GM19463 (cell line): ENCODE results near the gene SAG.
"Not testable (repeated sequence)": the region's sequence is repeated elsewhere in the genome, so short reads cannot be mapped to it uniquely, and the experiment has no call there.

Experiments
- ATAC-seq: cut with Tn5 transposase; IDR thresholded peaks from one replicate; pipeline ENCODE4 v1.9.1; 2021; ENCODE audit warnings: mild to moderate bottlenecking, moderate library complexity; ENCODE audit not compliant: unreplicated experiment

SAG gene

DNA sequence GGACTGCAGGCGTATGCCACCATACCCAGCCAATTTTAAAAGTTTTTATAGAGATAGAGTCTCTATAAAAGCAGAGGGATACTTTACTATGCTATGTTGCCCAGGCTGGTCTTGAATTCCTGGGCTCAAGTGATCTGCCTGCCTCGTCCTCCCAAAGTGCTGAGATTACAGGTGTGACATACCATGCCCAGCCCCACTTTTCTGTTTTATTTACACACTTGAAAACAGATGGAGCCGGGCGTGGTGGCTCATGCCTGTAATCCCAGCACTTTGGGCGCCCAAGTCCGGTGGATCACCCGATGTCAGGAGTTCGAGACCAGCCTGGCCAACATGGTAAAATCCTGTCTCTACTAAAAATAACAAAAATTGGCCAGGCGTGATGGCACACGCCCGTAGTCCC is 67.2 kb downstream of the SAG start:
- ATAC-seq = not testable (repeated sequence)

DNA sequence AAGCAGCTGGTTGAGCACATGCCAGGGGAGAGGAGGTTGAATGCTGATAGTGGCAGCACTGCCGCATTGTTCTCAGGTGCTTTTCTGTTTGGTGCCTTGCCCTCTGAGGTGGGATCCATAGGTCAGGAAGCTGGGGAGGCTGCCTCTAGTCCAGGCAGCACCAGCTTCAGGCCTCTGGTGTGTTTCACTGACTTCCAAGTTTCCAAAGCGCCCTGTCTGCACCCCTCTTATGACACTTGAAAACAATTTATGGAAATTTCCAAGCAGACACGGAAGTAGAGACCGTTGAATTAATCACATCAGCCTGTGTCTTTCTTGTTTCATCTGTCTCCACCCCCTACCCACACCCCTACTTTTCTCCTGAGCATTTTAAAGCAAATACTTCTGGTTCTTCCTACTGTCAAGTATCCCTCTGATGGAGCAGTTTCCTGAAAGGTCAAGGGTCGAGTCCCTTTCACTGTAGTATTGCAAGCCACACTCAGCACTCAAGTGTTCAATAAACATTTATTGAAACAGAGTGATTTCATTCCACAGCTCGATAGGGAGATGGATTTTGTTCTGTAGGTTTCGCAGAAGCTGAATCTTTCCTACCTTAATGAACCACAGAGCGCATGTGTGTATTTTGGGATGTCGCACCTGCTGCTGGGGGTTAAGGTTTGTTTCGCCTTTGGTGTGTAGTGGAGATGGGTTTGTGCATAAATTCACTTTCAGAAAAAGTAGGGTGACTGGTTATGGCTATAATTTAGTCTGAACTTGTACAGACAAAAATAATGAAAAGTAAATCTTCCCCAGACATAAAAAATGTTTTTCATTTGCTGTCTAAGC is 68.1 kb downstream of the SAG start:
- ATAC-seq = peak; percentile 64

DNA sequence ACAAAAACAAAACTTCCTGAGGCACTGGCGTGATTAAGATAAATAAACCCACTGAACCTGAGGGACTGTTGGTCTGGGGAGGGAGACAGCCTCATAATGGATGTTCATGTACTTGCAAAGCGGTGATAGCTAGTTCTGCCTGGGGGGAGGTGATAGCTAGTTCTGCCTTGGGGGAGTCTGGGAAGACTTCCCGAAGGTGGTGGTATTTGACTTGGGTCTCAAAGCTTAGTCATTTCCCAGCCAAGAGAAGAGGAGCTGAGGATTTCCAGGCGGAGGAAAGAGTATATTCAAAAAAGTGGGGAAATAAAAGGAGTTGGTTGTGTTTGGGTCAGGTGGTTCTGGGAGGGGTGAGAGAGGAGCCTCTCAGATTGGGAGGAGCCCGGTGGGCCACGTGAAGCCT is 71.4 kb downstream of the SAG start:
- no peak for ATAC-seq

DNA sequence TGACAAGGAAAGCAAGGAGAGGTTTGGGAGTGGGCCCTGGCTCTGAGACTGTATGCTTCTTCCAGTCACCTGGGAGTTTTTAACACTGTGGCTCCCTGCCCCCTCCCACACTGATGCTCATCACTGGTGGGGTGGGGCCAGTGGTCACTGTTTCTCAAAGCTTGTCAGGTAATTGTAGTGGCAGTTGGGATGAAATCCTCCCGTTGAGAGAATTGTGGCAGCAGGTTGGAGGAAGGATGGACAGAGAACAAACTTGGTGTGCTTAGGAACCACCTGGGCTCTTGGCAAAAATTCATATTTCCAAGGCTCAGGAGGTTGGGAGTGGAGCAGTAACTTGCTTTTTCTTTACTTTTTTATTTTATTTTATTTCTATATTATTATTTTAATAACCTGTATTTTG is 71.8 kb downstream of the SAG start:
- ATAC-seq = no peak

DNA sequence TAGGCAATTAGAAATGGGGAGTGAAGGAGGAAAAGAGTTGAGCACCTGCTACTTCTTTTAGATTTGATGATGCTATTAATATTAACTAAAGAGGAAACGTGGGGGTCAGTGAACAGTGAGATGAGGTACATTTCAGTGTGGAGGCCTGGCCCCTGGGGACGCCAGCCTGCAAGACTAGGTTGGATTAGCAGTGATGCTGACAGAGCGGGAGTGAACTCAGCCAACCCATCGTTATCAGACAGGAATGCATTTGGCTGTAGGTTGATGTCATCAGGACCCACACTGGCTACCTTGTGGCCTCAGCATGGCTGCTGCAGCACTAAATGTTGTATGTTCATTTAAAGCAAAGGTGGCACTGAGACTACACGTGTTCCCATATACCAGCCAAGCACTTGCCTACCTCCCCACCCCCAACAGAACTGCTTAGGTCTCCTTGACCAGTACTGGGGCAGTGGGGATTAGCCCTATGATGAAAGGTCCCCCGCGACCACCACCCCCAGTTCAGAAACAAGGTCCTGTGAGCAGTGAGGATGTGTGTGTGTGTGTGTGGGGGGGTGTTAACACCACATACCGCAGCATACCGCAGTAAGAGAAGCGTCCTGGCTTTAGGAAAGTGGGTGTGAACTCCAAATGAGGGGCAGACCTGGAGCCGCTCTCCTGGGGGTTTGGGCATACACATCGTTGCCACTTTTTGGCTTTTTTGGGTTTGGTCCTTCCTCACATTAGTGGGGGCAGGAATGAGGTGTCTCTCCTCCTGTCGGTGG is 72.7 kb downstream of the SAG start:
- no peak for ATAC-seq

DNA sequence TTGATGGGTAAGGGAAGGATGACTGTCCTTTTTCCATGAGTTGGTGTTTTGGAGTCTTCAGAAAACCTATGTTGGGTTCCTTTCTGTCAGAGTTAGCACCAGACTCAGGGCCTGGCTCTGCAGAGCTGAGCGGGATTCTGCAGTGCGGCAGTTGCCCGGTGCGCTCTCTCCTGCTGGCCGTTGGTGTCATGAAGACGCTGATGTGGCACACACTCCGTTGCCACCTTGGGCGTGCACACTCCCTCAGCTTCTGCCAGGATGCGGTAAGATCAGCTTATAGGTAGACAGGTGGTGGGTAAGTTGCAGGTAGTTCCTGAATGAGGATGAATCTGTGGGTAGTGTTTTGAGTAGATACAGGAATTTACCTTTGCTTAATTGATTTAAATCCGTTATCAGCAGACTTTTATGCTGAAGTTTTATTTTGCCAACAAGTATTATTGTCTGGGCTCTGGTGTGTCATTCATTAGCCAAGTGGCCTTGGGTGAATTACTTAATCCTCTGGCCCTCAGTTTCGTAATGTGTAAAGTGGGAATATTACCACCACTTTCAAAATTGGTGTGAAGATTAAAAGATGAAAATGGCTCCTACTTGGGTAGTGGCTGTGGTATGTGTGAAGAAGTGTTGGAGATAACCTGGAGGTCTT is 73.5 kb downstream of the SAG start:
- no peak for ATAC-seq

DNA sequence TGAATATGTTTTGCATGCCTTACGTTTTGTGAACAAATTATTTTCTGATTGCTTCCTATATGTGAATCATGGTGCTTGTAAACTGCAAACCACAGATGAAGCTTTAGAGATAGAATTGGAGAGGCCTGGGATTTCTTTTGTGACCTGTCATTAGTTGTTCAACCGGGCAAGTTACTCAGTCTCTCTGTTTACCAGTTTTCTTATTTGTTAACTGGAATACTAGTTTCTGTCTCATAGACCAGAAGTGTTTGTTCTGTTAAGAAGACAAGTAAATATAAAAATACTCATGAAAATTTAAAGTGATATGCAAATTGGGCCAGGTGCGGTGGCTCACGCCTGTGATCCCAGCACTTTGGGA is 74.0 kb downstream of the SAG start:
- ATAC-seq = no peak

DNA sequence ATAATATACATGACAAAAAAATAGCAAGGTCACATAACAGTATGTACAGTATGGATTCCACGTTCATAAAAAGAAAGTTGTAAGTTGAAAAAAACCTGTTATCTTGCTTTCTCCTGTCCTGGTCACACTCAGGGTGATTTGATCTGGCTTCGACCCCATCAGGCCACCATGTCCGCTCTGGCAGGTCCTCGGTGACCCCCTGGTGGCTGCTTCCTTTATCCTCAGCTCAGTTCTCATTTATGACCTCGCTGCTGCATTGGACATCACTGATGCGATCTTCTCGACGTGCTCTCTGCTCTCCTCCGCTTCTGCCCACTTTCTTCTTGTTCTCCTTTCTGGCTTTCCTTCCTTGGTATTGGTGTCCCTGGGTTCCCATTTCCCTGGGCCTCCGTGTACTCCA is 76.4 kb downstream of the SAG start:
- no peak for ATAC-seq

DNA sequence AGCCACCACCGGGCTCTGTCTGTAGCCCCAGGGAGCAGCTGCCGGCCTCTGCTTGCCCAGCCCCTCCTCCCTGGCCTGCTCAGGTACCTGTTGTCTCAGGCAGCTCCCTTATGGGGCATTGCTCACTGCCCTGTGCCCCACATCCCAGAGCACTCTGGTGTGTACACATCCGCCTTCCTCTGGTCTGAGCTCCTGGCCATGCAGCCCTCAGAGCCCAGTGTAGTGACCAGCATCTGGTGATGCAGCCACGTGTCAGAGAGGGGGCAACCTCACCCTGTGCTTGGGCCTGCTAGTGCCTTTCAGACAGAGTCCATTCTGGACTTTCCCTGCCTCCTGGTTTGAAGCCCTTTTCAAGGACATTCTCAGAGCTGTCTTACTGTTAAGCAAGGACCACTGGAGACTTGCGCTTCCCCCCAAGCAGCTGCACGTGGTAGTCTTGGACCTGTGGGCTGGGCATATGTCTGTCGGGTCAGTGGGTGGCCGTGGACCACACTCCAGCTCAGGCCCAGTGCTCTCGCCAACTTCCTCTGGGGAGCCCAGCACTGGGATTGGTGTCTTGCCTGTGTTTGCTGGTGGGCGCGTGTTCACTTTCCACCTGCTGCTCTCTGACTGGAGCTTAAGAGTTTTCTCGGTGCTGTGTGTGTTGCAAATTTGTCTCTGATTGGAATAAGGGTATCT is 77.3 kb downstream of the SAG start:
- ATAC-seq = no peak

DNA sequence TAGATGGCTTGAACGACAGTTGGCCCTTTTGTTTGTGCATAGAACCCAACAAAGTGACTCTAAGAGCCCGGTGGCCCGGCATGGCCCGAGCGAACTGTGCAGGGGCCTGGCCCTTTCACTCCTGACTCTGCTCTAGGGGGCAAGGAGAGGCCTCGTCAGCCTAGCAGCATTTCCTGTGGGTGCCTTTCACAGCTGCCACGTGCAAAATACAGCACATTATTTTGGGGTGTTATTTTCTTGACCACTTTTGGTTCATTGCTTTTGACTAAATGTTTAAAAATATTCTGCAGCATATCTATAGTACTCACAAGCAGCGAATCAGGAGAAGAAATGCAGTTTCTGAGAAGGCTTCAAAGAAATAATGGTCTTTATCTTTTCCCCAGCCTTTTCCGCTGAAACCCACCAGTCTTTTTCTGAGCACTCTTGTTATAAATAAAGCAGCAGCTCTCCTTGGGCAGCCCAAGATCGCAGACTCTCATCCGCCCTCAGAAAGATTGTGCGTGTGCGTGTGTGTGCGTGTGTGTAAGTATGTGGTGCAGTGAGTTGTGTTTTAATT is 78.0 kb downstream of the SAG start:
- no peak for ATAC-seq

DNA sequence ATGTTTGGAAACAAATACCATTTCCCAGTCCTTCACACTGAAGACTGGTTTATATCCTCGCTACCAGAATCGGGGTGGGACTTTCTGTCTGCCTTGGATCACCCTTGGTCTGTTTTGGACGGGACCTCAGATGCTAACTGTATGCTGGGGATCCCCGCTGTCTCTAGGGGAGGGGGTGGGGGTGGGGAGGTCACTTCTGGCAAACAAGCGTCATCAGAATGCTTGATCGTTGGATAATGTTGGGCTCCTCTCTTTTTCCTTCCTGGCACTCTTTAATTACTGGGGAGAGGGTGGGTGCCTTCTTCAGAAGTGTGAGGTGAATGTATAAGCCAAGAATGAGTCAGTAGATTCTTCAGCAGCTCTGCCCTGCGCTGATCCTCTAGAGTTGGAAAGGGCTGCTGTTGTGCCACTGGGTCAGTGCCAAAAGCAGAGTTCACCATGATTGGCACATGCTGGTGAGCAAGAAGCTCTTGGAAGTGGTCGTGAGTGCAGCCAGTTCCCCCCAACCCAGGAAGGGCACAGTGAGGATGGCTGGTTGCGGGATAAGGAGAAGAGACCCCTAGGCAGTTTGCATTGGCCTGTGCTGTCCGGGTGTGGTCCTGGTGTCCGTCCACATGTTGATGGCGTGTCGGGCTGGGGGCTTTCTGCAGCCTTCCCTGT is 78.9 kb downstream of the SAG start:
- no peak for ATAC-seq

DNA sequence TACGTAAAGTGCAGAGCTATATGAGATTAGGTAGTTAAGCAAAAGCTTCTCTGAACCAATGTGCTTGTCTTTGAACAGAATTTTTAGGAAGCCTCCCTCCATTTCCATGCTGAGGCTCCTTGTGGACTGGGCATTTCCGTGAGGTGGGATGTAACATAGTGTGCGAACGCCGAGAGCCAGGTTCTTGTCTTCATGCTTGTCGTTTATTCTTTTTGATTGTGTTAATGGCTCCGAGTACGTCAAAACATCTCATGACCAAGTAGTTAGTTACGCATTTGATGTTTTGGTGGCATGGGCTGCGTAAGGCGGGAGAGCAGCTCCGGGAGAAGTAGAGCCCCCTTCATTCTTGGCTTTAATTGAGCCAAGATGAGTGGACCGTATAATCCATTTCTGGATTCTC is 79.6 kb downstream of the SAG start:
- ATAC-seq = no peak

DNA sequence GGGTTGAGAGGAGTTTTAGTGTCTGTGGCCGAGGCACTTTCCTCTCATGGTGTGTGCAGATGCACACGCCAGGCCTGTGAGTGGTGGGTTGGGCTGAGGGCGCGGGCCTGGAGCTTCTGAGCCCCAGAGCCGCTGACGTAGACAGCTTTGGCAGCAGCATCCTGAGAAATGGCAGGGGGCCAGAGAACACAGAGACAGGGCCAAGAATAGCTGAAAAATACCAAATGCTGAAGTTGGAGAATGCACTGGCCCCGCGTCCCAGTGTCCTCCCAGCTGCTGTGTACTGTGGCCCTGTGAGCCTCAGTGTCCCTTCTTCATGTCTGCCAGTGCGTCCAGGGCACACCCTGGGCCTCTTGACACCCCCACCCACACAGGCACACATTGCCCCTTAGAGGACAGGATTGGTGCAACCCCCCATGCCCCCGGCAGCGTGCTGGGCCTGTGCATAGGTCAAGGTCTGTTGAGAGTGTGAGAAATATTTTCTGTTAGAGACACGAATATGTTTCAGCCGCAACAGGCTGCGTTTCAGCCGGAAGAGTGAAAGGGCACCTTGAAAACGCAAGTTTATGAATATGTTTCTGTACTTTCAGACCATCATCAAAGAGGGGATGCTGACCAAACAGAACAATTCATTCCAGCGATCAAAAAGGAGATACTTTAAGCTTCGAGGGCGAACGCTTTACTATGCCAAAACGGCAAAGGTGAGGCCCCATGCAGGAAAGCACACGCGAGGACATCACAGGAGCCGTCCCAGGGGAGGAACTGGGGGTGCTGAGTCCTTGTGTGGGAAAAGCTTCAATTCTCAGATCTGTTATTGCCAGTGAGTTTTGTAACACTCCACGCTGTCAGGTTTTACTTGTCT is 80.3 kb downstream of the SAG start:
- no peak for ATAC-seq

DNA sequence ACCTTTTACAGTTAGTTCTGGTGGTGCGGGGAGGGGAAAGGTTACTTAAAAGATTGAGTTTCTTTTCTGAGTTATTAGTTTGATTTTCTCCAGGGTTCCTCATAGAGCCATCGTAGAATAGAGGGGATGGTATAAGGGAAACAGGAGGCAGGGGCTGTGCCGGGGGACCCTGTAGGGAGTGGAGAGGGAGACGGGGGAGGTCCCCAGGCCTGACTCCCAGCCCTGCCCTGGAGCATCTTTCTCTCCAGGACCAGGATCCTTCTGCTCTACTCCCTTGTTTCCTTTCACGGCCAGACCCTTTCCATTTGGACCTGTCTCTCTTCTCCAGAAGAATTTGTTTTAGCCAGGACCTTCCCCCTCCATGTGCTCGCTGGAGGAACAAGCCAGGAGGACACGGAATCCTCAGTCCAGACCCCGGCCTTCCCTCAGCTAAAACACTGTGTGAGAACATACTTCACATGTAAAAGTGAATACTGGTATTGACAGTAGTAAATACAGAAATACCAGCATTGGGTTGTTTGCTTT is 82.0 kb downstream of the SAG start:
- ATAC-seq = no peak

DNA sequence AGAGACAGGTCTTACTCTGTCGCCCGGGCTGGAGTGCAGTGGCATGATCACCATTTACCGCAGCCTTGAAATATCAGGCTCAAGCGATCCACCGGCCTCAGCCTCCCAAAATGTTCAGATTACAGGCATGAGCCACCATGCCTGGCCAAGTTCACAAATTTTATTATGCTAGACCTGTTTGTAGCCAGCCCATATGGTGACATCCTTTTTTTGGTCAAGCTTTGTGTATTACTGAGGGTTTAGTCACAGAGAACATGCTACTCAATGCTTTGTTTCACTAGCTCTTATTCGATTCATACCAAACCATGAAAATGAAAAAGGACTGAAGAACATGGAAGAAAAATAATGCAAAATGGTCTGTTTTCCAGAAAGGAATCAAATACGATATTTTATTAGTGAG is 88.1 kb downstream of the SAG start:
- no peak for ATAC-seq
